K562 (cell line): ENCODE results near the gene C17orf114.
A peak's percentile ranks its signal among the peaks of the same experiment; 100 is the strongest.

Experiments used
- ATF7 ChIP-seq: fragments of 450-650 bp; IDR thresholded peaks from 2 replicates; pipeline ENCODE4 v1.7.1; 2014; ENCODE audit warnings: mild to moderate bottlenecking, moderate library complexity
- CEBPB ChIP-seq: fragments of 450-650 bp; IDR thresholded peaks from 2 replicates; pipeline ENCODE4 v1.6.1; 2016; ENCODE audit warnings: missing genetic modification characterization, missing compliant biosample characterization
- CEBPZ ChIP-seq: fragments of 150-350 bp; IDR thresholded peaks from 2 replicates; pipeline ENCODE4 v1.6.1; 2014; ENCODE audit warnings: low read depth, mild to moderate bottlenecking, low read length, borderline replicate concordance
- ETS1 ChIP-seq: conservative IDR thresholded peaks from 2 replicates; pipeline ENCODE4 v1.6.1; 2011; ENCODE audit warnings: low read depth, mild to moderate bottlenecking, low read length; ENCODE audit not compliant: control insufficient read depth
- HEY1 ChIP-seq: fragments of 250-450 bp; sonication (Bioruptor Pico); IDR thresholded peaks from 2 replicates; pipeline ENCODE4 v1.5.0; 2020; ENCODE audit warnings: mild to moderate bottlenecking, moderate library complexity, borderline replicate concordance
- JUNB ChIP-seq: fragments of 450-650 bp; formaldehyde crosslinking; conservative IDR thresholded peaks from 2 replicates; pipeline ENCODE4 v1.4.0; 2020; ENCODE audit warnings: mild to moderate bottlenecking
- MTA3 ChIP-seq: fragments of 450-650 bp; formaldehyde crosslinking; IDR thresholded peaks from 2 replicates; pipeline ENCODE4 v1.6.1; 2017; ENCODE audit warnings: mild to moderate bottlenecking, borderline replicate concordance
- NR2F6 ChIP-seq: fragments of 450-650 bp; formaldehyde crosslinking; IDR thresholded peaks from 2 replicates; pipeline ENCODE4 v1.4.0; 2020; ENCODE audit warnings: mild to moderate bottlenecking
- POU5F1 ChIP-seq: fragments of 150-350 bp; IDR thresholded peaks from 2 replicates; pipeline ENCODE4 v1.6.1; 2014; ENCODE audit warnings: borderline replicate concordance, low read length, low read depth, mild to moderate bottlenecking; ENCODE audit not compliant: partially characterized antibody
- RBM17 ChIP-seq: fragments of 200-400 bp; formaldehyde crosslinking; IDR thresholded peaks from 2 replicates; pipeline ENCODE4 v1.6.1; 2017; ENCODE audit warnings: low read depth, mild to moderate bottlenecking, low read length, borderline replicate concordance
- STAT6 ChIP-seq: sonication (generic); formaldehyde crosslinking; IDR thresholded peaks from 2 replicates; pipeline ENCODE4 v1.8.1; 2023; ENCODE audit warnings: mild to moderate bottlenecking, missing genetic modification reagents

C17orf114 gene

GRCh38 chr17:4833178-4833940, 31.2 kb upstream of the C17orf114 start, which contains the start of gene MINK1 (continued):
- TF ChIP-seq CEBPB (tag) (no peak), POU5F1 (no peak), RBM17 (no peak), ETS1 (peak; percentile 50), STAT6 (CRISPR knock-in tag) (no peak), JUNB (CRISPR knock-in tag) (no peak), NR2F6 (CRISPR knock-in tag) (no peak), ATF7 (0 out of 2 replicates have a peak, but pooled peaks have one; percentile 59), HEY1 (no peak), CEBPZ (no peak), MTA3 (peak; percentile 43; the same call in 1 of the 2 replicates)
